GM12878 (cell line): ENCODE data around the gene SLC35G4. TPM values are rescaled to one million over a fixed set of nuclear protein-coding genes. Genes with fewer than 3 reads are reported as not detected.

ENCODE experiments used
- ATAC-seq: fragments of 200-7000 bp; cut with Tn5 transposase; 3 replicates; pipeline ENCODE4 v1.9.1; 2020; ENCODE audit warnings: mild to moderate bottlenecking, moderate library complexity
- BruUV-seq: library from RNA; stranded (reverse); fragments of 400-500 nt; replicated peaks from 2 replicates; lab custom pipeline; 2021; lab: Mats Ljungman, UMichigan
- CTCF ChIA-PET: fragments of 300-600 bp; sonication (Branson Sonifier 250); formaldehyde crosslinking; extraction: SDS; loops from one replicate; lab custom pipeline; 2021; ENCODE audit warnings: inconsistent platforms; lab: Yijun Ruan, JAX
- POLR2A ChIA-PET: fragments of 350-600 bp; formaldehyde crosslinking; extraction: SDS; loops from one replicate; lab custom pipeline; 2021; ENCODE audit warnings: inconsistent platforms; lab: Charles Lee
- RAD21 ChIA-PET: fragments of 300-600 bp; sonication (Branson Sonifier 250); formaldehyde crosslinking; loops from one replicate; lab custom pipeline; 2023; ENCODE audit warnings: antibody characterized with exemption; ENCODE audit not compliant: unreplicated experiment; lab: Charles Lee
- SMC1A ChIA-PET: fragments of 300-600 bp; sonication (Branson Sonifier 250); formaldehyde crosslinking; loops from one replicate; lab custom pipeline; 2023; ENCODE audit not compliant: unreplicated experiment, uncharacterized antibody; lab: Charles Lee
- DNase-seq: peaks from one replicate; pipeline ENCODE4 v3.0.0-alpha.2; 2011; ENCODE audit warnings: low read depth, low spot score
- FAIRE-seq: peaks from 3 replicates; lab custom pipeline; 2011; peaks lifted over from hg19 to GRCh38; lab: Jason Lieb, UNC
- H2AFZ ChIP-seq: 2 replicates; pipeline ENCODE4 v1.6.0; 2011; ENCODE audit warnings: low read depth, low read length, control low read depth; ENCODE audit not compliant: control insufficient read depth
- H3K27ac ChIP-seq: 2 replicates; pipeline ENCODE4 v1.5.1; 2011; ENCODE audit warnings: control low read depth; ENCODE audit not compliant: control insufficient read depth, insufficient read depth
- H3K27me3 ChIP-seq, 2 experiments: replicated peaks in 1 of 2; 2 replicates each; pipeline versions ENCODE4 v1.6.0 to v1.6.1; 2011; ENCODE audit warnings: low read length in 1 of 2; ENCODE audit not compliant: control insufficient read depth in 2 of 2, insufficient read depth in 2 of 2
- H3K36me3 ChIP-seq, 2 experiments: 2 replicates each; pipeline ENCODE4 v1.5.1; 2011; ENCODE audit warnings: low read length in 1 of 2; ENCODE audit not compliant: control insufficient read depth in 2 of 2, insufficient read depth in 2 of 2
- H3K4me1 ChIP-seq: 2 replicates; pipeline ENCODE4 v1.6.1; 2011; ENCODE audit warnings: mild to moderate bottlenecking, low read length, moderate library complexity, mixed read lengths; ENCODE audit not compliant: control insufficient read depth, insufficient read depth
- H3K4me2 ChIP-seq: 2 replicates; pipeline ENCODE4 v1.6.0; 2011; ENCODE audit warnings: control low read depth; ENCODE audit not compliant: control insufficient read depth, insufficient read depth
- H3K4me3 ChIP-seq: fragments of 200-600 bp; sonication (generic); 2 replicates; pipeline ENCODE4 v1.5.1; 2016
- H3K79me2 ChIP-seq: 2 replicates; pipeline ENCODE4 v1.6.0; 2011; ENCODE audit warnings: low read length; ENCODE audit not compliant: control insufficient read depth, insufficient read depth
- H3K9ac ChIP-seq: 2 replicates; pipeline ENCODE4 v1.8.0; 2011; ENCODE audit warnings: low read length, control low read depth, mixed read lengths; ENCODE audit not compliant: control insufficient read depth, insufficient read depth
- H3K9me3 ChIP-seq: replicated peaks from 3 replicates; pipeline ENCODE4 v1.5.1; 2011; ENCODE audit warnings: mild to moderate bottlenecking, low read length; ENCODE audit not compliant: control insufficient read depth, insufficient read depth
- H4K20me1 ChIP-seq: 2 replicates; pipeline ENCODE4 v1.6.0; 2011; ENCODE audit not compliant: control insufficient read depth, insufficient read depth
- BHLHE40 ChIP-seq, 2 experiments: fragments of 450-650 bp in 1 of 2; IDR thresholded peaks; 2 replicates each; pipeline ENCODE4 v1.6.1; 2011 to 2017; ENCODE audit warnings: low read depth in 2 of 2, borderline replicate concordance in 1 of 2, improper control_type of control experiment in 1 of 2, low read length in 1 of 2, mild to moderate bottlenecking in 1 of 2
- CBFB ChIP-seq: IDR thresholded peaks from 2 replicates; pipeline ENCODE4 v1.6.1; 2016; ENCODE audit warnings: antibody characterized with exemption, low read depth
- HDAC6 ChIP-seq: fragments of 200-600 bp; sonication (generic); IDR thresholded peaks from one replicate; pipeline ENCODE4 v1.8.0; 2017; ENCODE audit warnings: antibody characterized with exemption; ENCODE audit not compliant: unreplicated experiment
- MTA2 ChIP-seq: fragments of 450-650 bp; IDR thresholded peaks from 2 replicates; pipeline ENCODE4 v1.6.1; 2016; ENCODE audit warnings: low read depth, mild to moderate bottlenecking, moderate library complexity
- MYC ChIP-seq: IDR thresholded peaks from 2 replicates; pipeline ENCODE4 v1.6.1; 2011; ENCODE audit warnings: mild to moderate bottlenecking, low read length, moderate library complexity, inconsistent platforms; ENCODE audit not compliant: insufficient read depth, insufficient replicate concordance, insufficient read length, severe bottlenecking
- SMAD1 ChIP-seq: fragments of 450-650 bp; IDR thresholded peaks from 2 replicates; pipeline ENCODE4 v1.6.1; 2018; ENCODE audit warnings: mild to moderate bottlenecking, low read depth; ENCODE audit not compliant: partially characterized antibody
- TAF1 ChIP-seq: IDR thresholded peaks from 2 replicates; pipeline ENCODE4 v1.6.1; 2011; ENCODE audit warnings: mild to moderate bottlenecking, low read depth, low read length, borderline replicate concordance
- TARDBP ChIP-seq: IDR thresholded peaks from 2 replicates; pipeline ENCODE4 v1.6.1; 2016; ENCODE audit warnings: borderline replicate concordance
- TBL1XR1 ChIP-seq: IDR thresholded peaks from 2 replicates; pipeline ENCODE4 v1.6.1; 2012; ENCODE audit warnings: low read depth, low read length, improper control_type of control experiment
- ZNF622 ChIP-seq: fragments of 450-650 bp; IDR thresholded peaks from 2 replicates; pipeline ENCODE4 v1.6.1; 2017; ENCODE audit warnings: mild to moderate bottlenecking, inconsistent platforms
- WGBS: methylation state at CpG from one replicate; pipeline ENCODE4 v1.1.6; 2016; ENCODE audit warnings: low lambda C conversion rate; ENCODE audit not compliant: insufficient replicate concordance, insufficient coverage; ENCODE audit errors: missing lambda C conversion rate; 5-methylcytosine and 5-hydroxymethylcytosine counted together
- in situ Hi-C: fragments of 300-500 bp; cut with MboI; formaldehyde crosslinking; loops from 9 replicates; pipeline ENCODE4 v1.14.3; 2018; ENCODE audit warnings: mixed read lengths
- intact Hi-C: fragments of 100-400 bp; cut with micrococcal nuclease; formaldehyde crosslinking; loops from one replicate; pipeline ENCODE4 v1.14.2; 2022; ENCODE audit not compliant: unreplicated experiment
- polyA plus RNA-seq, 11 experiments: library from polyadenylated mRNA; depleted of rRNA in 4 of 11; unstranded in 6 of 11; stranded (reverse) in 5 of 11; fragments of >200 nt; fragmentation: Nextera tagmentation in 4 of 11; fragmentation: Illumina TruSeq in 1 of 11; extraction: Ambion mirVana in 4 of 11; extraction: Trizol in 1 of 11; gene quantifications; 1 replicate in 1 of 11; 2 replicates in 10 of 11; pipeline versions ENCODE4 v1.2.1 to v1.2.3, GENCODE V29; 2011 to 2016; ENCODE audit warnings: inconsistent platforms in 2 of 11, missing spikeins in 2 of 11, low read depth in 1 of 11
- total RNA-seq, 4 experiments: library from RNA; depleted of rRNA in 3 of 4; stranded (reverse); fragments of >200 nt in 3 of 4; fragmentation: Illumina TruSeq in 1 of 4; extraction: Trizol in 1 of 4; gene quantifications; 2 replicates each; pipeline versions ENCODE4 v1.2.1 to v1.2.3, GENCODE V29; 2013 to 2021
- TF ChIP-seq, protein P1 (sequence below): IDR thresholded peaks from 2 replicates; pipeline ENCODE4 v1.6.1; 2011; ENCODE audit warnings: borderline replicate concordance, low read depth, mild to moderate bottlenecking, moderate library complexity, low read length; ENCODE audit not compliant: insufficient read depth, poor library complexity, severe bottlenecking
- TF ChIP-seq, protein P2 (sequence below): fragments of 450-650 bp; IDR thresholded peaks from 2 replicates; pipeline ENCODE4 v1.6.1; 2017; ENCODE audit warnings: antibody characterized with exemption, mild to moderate bottlenecking, moderate library complexity

The SLC35G4 gene
- total and polyA plus RNA-seq, 10 of the 15 experiments (the other 5 are each of a cell fraction or from before 2014, with no cell fraction given): not detected

DNA sequence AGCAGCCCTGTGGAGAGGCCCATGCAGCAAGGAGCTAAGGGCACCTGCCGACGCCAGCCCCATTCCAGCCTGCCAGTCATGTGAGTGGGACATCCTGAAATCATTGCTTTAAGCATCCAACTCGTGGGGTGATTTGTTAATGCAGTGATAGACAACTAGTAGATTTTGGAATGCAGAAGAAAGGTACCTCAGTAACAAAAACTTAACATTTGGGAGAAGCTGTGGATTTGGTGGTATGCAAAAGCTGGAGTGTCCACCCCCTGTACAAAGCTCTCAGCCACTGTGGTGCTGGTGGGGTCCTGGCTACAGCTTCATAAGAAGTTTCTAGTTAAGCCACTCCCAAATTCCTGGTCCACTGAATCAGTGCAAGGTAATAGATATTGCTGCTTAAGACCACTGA lies 42.5 kb downstream of the SLC35G4 start:
- Histone ChIP-seq H3K27me3 (peaks cover 2% of the 10 kb centered on the region in 2 experiments; a peak in 2 of 4 replicates), H3K36me3 (no peaks in the 10 kb centered on the region)
- SMC1A ChIA-PET: no interaction called here
- RAD21 ChIA-PET: no interaction called here
- TF ChIP-seq, protein P1, sequence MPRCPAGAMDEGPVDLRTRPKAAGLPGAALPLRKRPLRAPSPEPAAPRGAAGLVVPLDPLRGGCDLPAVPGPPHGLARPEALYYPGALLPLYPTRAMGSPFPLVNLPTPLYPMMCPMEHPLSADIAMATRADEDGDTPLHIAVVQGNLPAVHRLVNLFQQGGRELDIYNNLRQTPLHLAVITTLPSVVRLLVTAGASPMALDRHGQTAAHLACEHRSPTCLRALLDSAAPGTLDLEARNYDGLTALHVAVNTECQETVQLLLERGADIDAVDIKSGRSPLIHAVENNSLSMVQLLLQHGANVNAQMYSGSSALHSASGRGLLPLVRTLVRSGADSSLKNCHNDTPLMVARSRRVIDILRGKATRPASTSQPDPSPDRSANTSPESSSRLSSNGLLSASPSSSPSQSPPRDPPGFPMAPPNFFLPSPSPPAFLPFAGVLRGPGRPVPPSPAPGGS: no peak
- TF ChIP-seq ZNF622 (no peak), SMAD1 (no peak), TAF1 (no peak), HDAC6 (no peak), MTA2 (no peak), TBL1XR1 (no peak), BHLHE40 (IDR thresholded peaks at IDR 0.05; ENCODE audit: borderline replicate concordance in 1 of 2, low read depth in 2 of 2, low read length in 1 of 2) (no peak), CBFB (no peak), TARDBP (no peak), MYC (no peak)
- TF ChIP-seq, protein P2, sequence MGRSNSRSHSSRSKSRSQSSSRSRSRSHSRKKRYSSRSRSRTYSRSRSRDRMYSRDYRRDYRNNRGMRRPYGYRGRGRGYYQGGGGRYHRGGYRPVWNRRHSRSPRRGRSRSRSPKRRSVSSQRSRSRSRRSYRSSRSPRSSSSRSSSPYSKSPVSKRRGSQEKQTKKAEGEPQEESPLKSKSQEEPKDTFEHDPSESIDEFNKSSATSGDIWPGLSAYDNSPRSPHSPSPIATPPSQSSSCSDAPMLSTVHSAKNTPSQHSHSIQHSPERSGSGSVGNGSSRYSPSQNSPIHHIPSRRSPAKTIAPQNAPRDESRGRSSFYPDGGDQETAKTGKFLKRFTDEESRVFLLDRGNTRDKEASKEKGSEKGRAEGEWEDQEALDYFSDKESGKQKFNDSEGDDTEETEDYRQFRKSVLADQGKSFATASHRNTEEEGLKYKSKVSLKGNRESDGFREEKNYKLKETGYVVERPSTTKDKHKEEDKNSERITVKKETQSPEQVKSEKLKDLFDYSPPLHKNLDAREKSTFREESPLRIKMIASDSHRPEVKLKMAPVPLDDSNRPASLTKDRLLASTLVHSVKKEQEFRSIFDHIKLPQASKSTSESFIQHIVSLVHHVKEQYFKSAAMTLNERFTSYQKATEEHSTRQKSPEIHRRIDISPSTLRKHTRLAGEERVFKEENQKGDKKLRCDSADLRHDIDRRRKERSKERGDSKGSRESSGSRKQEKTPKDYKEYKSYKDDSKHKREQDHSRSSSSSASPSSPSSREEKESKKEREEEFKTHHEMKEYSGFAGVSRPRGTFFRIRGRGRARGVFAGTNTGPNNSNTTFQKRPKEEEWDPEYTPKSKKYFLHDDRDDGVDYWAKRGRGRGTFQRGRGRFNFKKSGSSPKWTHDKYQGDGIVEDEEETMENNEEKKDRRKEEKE: no peak
- TF ChIP-seq, all 136 proteins: peak for 0
- in situ Hi-C loops (no loop called here), intact Hi-C loops (no loop called here)
- no TSS peak for BruUV-seq
- DNase-seq: no peak
- Histone ChIP-seq H3K4me3 (no peak overlapping the region), H3K79me2 (no peaks in the 10 kb centered on the region), H3K4me2 (no peak overlapping the region), H2AFZ (no peak overlapping the region), H3K27ac (no peak overlapping the region), H4K20me1 (no peaks in the 10 kb centered on the region), H3K9me3 (no peaks in the 10 kb centered on the region), H3K9ac (no peak overlapping the region), H3K4me1 (no peaks in the 10 kb centered on the region)
- CTCF ChIA-PET: interaction anchor here (1.5 kb wide), 1 partner anchor 82 kb away, joined by 4 read pairs; no protein-coding TSS in a partner anchor
- FAIRE-seq: no peak
- POLR2A ChIA-PET: no interaction called here
- no peak for ATAC-seq
- WGBS: 19% methylated on average over 3 of the region's 3 CpGs
